H9 (cell line): ENCODE results near the gene LRP1-AS. TPM values are rescaled to one million over a fixed set of nuclear protein-coding genes. Genes with fewer than 3 reads are reported as not detected.

Source experiments
- DNase-seq: peaks from one replicate; pipeline ENCODE4 v3.0.0-alpha.2; 2017
- H2AFZ ChIP-seq: one replicate; pipeline ENCODE4 v1.6.1; 2013; ENCODE audit warnings: mild to moderate bottlenecking, low read length, control low read depth, moderate library complexity
- H2AK5ac ChIP-seq: 2 replicates; pipeline ENCODE4 v1.6.1; 2013; ENCODE audit warnings: low read length, control low read depth, mixed read lengths; ENCODE audit not compliant: insufficient read length
- H2BK120ac ChIP-seq: one replicate; pipeline ENCODE4 v1.6.1; 2013; ENCODE audit warnings: low read depth, mild to moderate bottlenecking, low read length, control low read depth, inconsistent platforms; ENCODE audit not compliant: poor library complexity, severe bottlenecking
- H2BK12ac ChIP-seq: 2 replicates; pipeline ENCODE4 v1.6.1; 2013; ENCODE audit warnings: low read length, control low read depth, mixed read lengths, low read depth; ENCODE audit not compliant: insufficient read length
- H2BK15ac ChIP-seq: 2 replicates; pipeline ENCODE4 v1.6.1; 2013; ENCODE audit warnings: low read depth, low read length, control low read depth
- H2BK20ac ChIP-seq: one replicate; pipeline ENCODE4 v1.6.1; 2013; ENCODE audit warnings: low read depth, mild to moderate bottlenecking, low read length, control low read depth, inconsistent platforms; ENCODE audit not compliant: poor library complexity, severe bottlenecking
- H2BK5ac ChIP-seq: 2 replicates; pipeline ENCODE4 v1.6.1; 2013; ENCODE audit warnings: low read length, control low read depth, mixed read lengths; ENCODE audit not compliant: insufficient read length
- H3K14ac ChIP-seq: 2 replicates; pipeline ENCODE4 v1.6.1; 2013; ENCODE audit warnings: low read length, control low read depth; ENCODE audit not compliant: insufficient read depth
- H3K18ac ChIP-seq: 2 replicates; pipeline ENCODE4 v1.6.1; 2013; ENCODE audit warnings: low read depth, mild to moderate bottlenecking, mixed read lengths, low read length, control low read depth; ENCODE audit not compliant: insufficient read length
- H3K23ac ChIP-seq: 2 replicates; pipeline ENCODE4 v1.6.1; 2013; ENCODE audit warnings: low read length, control low read depth, mixed read lengths, low read depth; ENCODE audit not compliant: insufficient read length
- H3K23me2 ChIP-seq: 2 replicates; pipeline ENCODE4 v1.6.1; 2013; ENCODE audit warnings: low read depth, mild to moderate bottlenecking, mixed read lengths, low read length, control low read depth; ENCODE audit not compliant: insufficient read length, poor library complexity, severe bottlenecking
- H3K27ac ChIP-seq: 2 replicates; pipeline ENCODE4 v1.5.1; 2013; ENCODE audit warnings: low read length, control low read depth, mixed read lengths, low read depth; ENCODE audit not compliant: insufficient read length
- H3K27me3 ChIP-seq: 2 replicates; pipeline ENCODE4 v1.6.1; 2013; ENCODE audit warnings: low read length, control low read depth, inconsistent platforms; ENCODE audit not compliant: insufficient read depth
- H3K4ac ChIP-seq: 2 replicates; pipeline ENCODE4 v1.6.1; 2013; ENCODE audit warnings: low read depth, mild to moderate bottlenecking, control low read depth, inconsistent platforms, low read length, moderate library complexity
- H3K4me1 ChIP-seq: 2 replicates; pipeline ENCODE4 v1.6.1; 2013; ENCODE audit warnings: low read length, control low read depth, inconsistent platforms; ENCODE audit not compliant: insufficient read depth
- H3K4me2 ChIP-seq: 2 replicates; pipeline ENCODE4 v1.6.1; 2013; ENCODE audit warnings: low read length, control low read depth, mixed read lengths; ENCODE audit not compliant: insufficient read length, insufficient read depth
- H3K56ac ChIP-seq: 2 replicates; pipeline ENCODE4 v1.6.1; 2013; ENCODE audit warnings: low read depth, mild to moderate bottlenecking, mixed read lengths, low read length, control low read depth; ENCODE audit not compliant: insufficient read length
- H3K79me1 ChIP-seq: 2 replicates; pipeline ENCODE4 v1.6.1; 2013; ENCODE audit warnings: low read depth, mild to moderate bottlenecking, moderate library complexity, low read length, control low read depth, inconsistent platforms; ENCODE audit not compliant: insufficient read depth, poor library complexity, severe bottlenecking
- H3K79me2 ChIP-seq: 2 replicates; pipeline ENCODE4 v1.6.1; 2013; ENCODE audit warnings: low read length, control low read depth, inconsistent platforms; ENCODE audit not compliant: insufficient read depth
- H3K9ac ChIP-seq: 2 replicates; pipeline ENCODE4 v1.6.1; 2013; ENCODE audit warnings: low read length, control low read depth, mixed read lengths; ENCODE audit not compliant: insufficient read length; ENCODE audit errors: extremely low read depth
- H3K9me3 ChIP-seq: one replicate; pipeline ENCODE4 v1.6.1; 2013; ENCODE audit warnings: low read depth, low read length, inconsistent platforms; ENCODE audit not compliant: control insufficient read depth
- H3T11ph ChIP-seq: one replicate; pipeline ENCODE4 v1.6.1; 2013; ENCODE audit warnings: mild to moderate bottlenecking, low read length, control low read depth, inconsistent platforms
- H4K20me1 ChIP-seq: one replicate; pipeline ENCODE4 v1.6.1; 2013; ENCODE audit not compliant: control insufficient read depth, insufficient read length, insufficient read depth
- H4K5ac ChIP-seq: 2 replicates; pipeline ENCODE4 v1.6.1; 2013; ENCODE audit warnings: low read depth, mild to moderate bottlenecking, mixed read lengths, low read length, control low read depth; ENCODE audit not compliant: insufficient read length
- H4K8ac ChIP-seq: replicated peaks from 2 replicates; pipeline ENCODE4 v1.6.1; 2013; ENCODE audit warnings: low read length, control low read depth, mixed read lengths, low read depth; ENCODE audit not compliant: insufficient read length
- H4K91ac ChIP-seq: 2 replicates; pipeline ENCODE4 v1.6.1; 2013; ENCODE audit warnings: low read depth, mild to moderate bottlenecking, moderate library complexity, mixed read lengths, low read length, control low read depth; ENCODE audit not compliant: insufficient read length
- H3K27ac Mint-ChIP-seq, 3 experiments: 2 replicates in 2 of 3; 3 replicates in 1 of 3; pipeline ENCODE4 v1.8.0; 2020 to 2021; ENCODE audit warnings: mixed read lengths in 3 of 3, mild to moderate bottlenecking in 1 of 3, moderate library complexity in 1 of 3
- H3K27me3 Mint-ChIP-seq: 2 replicates; pipeline ENCODE4 v1.8.0; 2021; ENCODE audit warnings: low read depth, mild to moderate bottlenecking, moderate library complexity, mixed read lengths
- H3K36me3 Mint-ChIP-seq, 3 experiments: 2 replicates in 2 of 3; 3 replicates in 1 of 3; pipeline ENCODE4 v1.8.0; 2020 to 2021; ENCODE audit warnings: low read depth in 3 of 3, mixed read lengths in 3 of 3; ENCODE audit not compliant: insufficient read depth in 1 of 3
- H3K4me1 Mint-ChIP-seq, 2 experiments: 2 replicates each; pipeline ENCODE4 v1.8.0; 2020; ENCODE audit warnings: mixed read lengths in 2 of 2
- H3K4me3 Mint-ChIP-seq, 2 experiments: 2 replicates in 1 of 2; 3 replicates in 1 of 2; pipeline ENCODE4 v1.8.0; 2020 to 2021; ENCODE audit warnings: mild to moderate bottlenecking in 2 of 2, mixed read lengths in 2 of 2, moderate library complexity in 1 of 2
- H3K9me3 Mint-ChIP-seq, 2 experiments: 2 replicates in 1 of 2; 3 replicates in 1 of 2; pipeline ENCODE4 v1.8.0; 2020; ENCODE audit warnings: mild to moderate bottlenecking in 2 of 2, mixed read lengths in 2 of 2, moderate library complexity in 1 of 2
- WGBS: extraction: QIAGEN DNeasy Blood & Tissue Kit; methylation state at CpG from one replicate; pipeline ENCODE4 v1.1.7; 2013; ENCODE audit warnings: missing lambda C conversion rate, low lambda C conversion rate, mixed read lengths; ENCODE audit not compliant: insufficient read length; ENCODE audit errors: extremely low coverage; 5-methylcytosine and 5-hydroxymethylcytosine counted together
- total RNA-seq: library from RNA; stranded (reverse); gene quantifications from 2 replicates; pipeline ENCODE4 v1.2.1, GENCODE V29; 2021
- TF ChIP-seq, protein P1 (sequence below): fragments of 200-600 bp; sonication (generic); conservative IDR thresholded peaks from 3 replicates; pipeline ENCODE4 v1.8.0; 2021; ENCODE audit warnings: antibody characterized with exemption, mild to moderate bottlenecking

Gene LRP1-AS
- total RNA-seq, 1 experiment from 2014 or later = not detected

- Histone ChIP-seq H3K4ac (no peak overlapping the region), H3K9ac (no peak overlapping the region)
- no CpG with 5 or more reads among the region's 6 CpGs for WGBS
Measured at GRCh38 chr12:57096099-57096572, 51.3 kb downstream of the LRP1-AS start.

More at GRCh38 chr12:57096099-57096572, 51.3 kb downstream of the LRP1-AS start:
- H2BK12ac ChIP-seq = no peak overlapping the region
- H4K8ac ChIP-seq = no peak overlapping the region
- H3K79me2 ChIP-seq = no peaks in the 10 kb centered on the region
- H3K4me2 ChIP-seq = no peak overlapping the region
- Mint-ChIP-seq H3K36me3 (peaks cover 15 to 76% (median 64%) of the 10 kb centered on the region in 3 experiments), H3K4me1 (peaks cover 33 to 42% of the 10 kb centered on the region in 2 experiments), H3K27me3 (no peaks in the 10 kb centered on the region; the same call in 1 of the 2 replicates), H3K4me3 (no peak overlapping the region), H3K27ac (peak overlapping the region in 2 of 3 experiments; percentile 88 to 97; a peak in 4 of 7 replicates), H3K9me3 (no peaks in the 10 kb centered on the region)
- no peak overlapping the region for H3K27ac ChIP-seq
- no peaks in the 10 kb centered on the region; the same call in 1 of the 2 replicates for H3K4me1 ChIP-seq
- H3K56ac ChIP-seq = no peak overlapping the region
- H3K23me2 ChIP-seq = no peaks in the 10 kb centered on the region
- no peak overlapping the region for H4K91ac ChIP-seq
- H3K18ac ChIP-seq = no peak overlapping the region
- no peaks in the 10 kb centered on the region for H3K27me3 ChIP-seq
- no peak overlapping the region for H2BK5ac ChIP-seq
- no peaks in the 10 kb centered on the region for H3K9me3 ChIP-seq
- no peak overlapping the region for H3T11ph ChIP-seq
- no peak overlapping the region for H3K14ac ChIP-seq
- H4K20me1 ChIP-seq = no peaks in the 10 kb centered on the region
- H2BK15ac ChIP-seq = no peak overlapping the region
- no peak overlapping the region for H2AK5ac ChIP-seq
- no peak overlapping the region for H2BK120ac ChIP-seq
- no peak overlapping the region for H4K5ac ChIP-seq
- H2BK20ac ChIP-seq = no peak overlapping the region
- H3K79me1 ChIP-seq = no peaks in the 10 kb centered on the region
- TF ChIP-seq, protein P1, sequence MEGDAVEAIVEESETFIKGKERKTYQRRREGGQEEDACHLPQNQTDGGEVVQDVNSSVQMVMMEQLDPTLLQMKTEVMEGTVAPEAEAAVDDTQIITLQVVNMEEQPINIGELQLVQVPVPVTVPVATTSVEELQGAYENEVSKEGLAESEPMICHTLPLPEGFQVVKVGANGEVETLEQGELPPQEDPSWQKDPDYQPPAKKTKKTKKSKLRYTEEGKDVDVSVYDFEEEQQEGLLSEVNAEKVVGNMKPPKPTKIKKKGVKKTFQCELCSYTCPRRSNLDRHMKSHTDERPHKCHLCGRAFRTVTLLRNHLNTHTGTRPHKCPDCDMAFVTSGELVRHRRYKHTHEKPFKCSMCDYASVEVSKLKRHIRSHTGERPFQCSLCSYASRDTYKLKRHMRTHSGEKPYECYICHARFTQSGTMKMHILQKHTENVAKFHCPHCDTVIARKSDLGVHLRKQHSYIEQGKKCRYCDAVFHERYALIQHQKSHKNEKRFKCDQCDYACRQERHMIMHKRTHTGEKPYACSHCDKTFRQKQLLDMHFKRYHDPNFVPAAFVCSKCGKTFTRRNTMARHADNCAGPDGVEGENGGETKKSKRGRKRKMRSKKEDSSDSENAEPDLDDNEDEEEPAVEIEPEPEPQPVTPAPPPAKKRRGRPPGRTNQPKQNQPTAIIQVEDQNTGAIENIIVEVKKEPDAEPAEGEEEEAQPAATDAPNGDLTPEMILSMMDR = no peak
- no peak for DNase-seq
- H3K23ac ChIP-seq = no peak overlapping the region
- no peak overlapping the region for H2AFZ ChIP-seq
